WERI-Rb-1 (cell line): ENCODE results near the gene MRPS14.
A peak's percentile ranks its signal among the peaks of the same experiment; 100 is the strongest.

ENCODE experiments used
- DNase-seq: peaks from one replicate; pipeline ENCODE4 v3.0.0-alpha.2; 2020
- H3K27ac ChIP-seq: fragments of 250-450 bp; sonication (Bioruptor Pico); 2 replicates; pipeline ENCODE4 v1.5.1; 2020; ENCODE audit warnings: mild to moderate bottlenecking, moderate library complexity
- H3K27me3 ChIP-seq: fragments of 250-450 bp; sonication (Bioruptor Pico); 2 replicates; pipeline ENCODE4 v1.5.1; 2021; ENCODE audit warnings: mild to moderate bottlenecking, low read depth, moderate library complexity; ENCODE audit not compliant: insufficient read depth, severe bottlenecking
- H3K36me3 ChIP-seq: fragments of 250-450 bp; sonication (Bioruptor Pico); 2 replicates; pipeline ENCODE4 v1.5.1; 2020; ENCODE audit warnings: mild to moderate bottlenecking, moderate library complexity
- H3K4me3 ChIP-seq: 2 replicates; pipeline ENCODE4 v1.5.1; 2011; ENCODE audit warnings: low read depth, mild to moderate bottlenecking, control low read depth, low read length
- H3K9me3 ChIP-seq: fragments of 250-450 bp; sonication (Bioruptor Pico); 2 replicates; pipeline ENCODE4 v1.5.1; 2021; ENCODE audit warnings: mild to moderate bottlenecking, moderate library complexity; ENCODE audit not compliant: severe bottlenecking
- TF ChIP-seq, protein P1 (sequence below): IDR thresholded peaks from 2 replicates; pipeline ENCODE4 v1.5.1; 2011; ENCODE audit warnings: low read depth, mild to moderate bottlenecking, control low read depth, inconsistent platforms, low read length

MRPS14 gene

DNA sequence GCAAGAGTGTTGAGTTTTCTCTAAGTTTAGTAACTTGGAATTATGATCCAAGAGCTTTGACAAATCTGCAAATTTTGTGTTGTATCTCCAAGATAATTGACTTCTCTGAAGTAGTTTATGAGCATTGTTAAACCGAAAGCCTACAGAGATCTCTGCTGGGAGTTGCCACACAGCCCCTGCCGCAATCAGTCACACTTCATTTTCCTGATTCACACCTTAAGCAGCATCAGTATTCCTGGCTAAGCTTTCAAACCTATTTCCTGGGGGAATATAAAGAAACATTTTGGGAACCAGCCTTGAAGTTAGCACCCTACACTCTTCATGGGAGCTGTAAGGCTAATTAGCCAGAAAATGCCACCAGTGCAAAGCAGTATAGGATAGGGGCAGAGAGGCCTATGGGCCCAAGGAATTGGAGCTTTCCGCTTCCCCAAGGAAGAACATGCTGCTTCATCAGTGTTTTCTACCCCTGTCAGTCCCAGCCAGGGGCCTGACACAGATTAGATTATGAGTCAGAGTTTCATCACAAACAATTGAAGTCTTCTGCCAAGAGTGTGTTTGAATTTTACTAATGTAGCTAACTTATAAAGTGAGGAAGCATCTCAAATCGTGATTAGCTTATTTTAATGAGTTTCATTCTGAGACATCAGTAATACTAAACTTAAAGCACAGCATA, 46.7 kb downstream of the MRPS14 start:
- Histone ChIP-seq H3K36me3 (no peaks in the 10 kb centered on the region), H3K4me3 (no peak overlapping the region), H3K9me3 (no peaks in the 10 kb centered on the region), H3K27ac (no peak overlapping the region), H3K27me3 (no peaks in the 10 kb centered on the region)
- TF ChIP-seq, protein P1, sequence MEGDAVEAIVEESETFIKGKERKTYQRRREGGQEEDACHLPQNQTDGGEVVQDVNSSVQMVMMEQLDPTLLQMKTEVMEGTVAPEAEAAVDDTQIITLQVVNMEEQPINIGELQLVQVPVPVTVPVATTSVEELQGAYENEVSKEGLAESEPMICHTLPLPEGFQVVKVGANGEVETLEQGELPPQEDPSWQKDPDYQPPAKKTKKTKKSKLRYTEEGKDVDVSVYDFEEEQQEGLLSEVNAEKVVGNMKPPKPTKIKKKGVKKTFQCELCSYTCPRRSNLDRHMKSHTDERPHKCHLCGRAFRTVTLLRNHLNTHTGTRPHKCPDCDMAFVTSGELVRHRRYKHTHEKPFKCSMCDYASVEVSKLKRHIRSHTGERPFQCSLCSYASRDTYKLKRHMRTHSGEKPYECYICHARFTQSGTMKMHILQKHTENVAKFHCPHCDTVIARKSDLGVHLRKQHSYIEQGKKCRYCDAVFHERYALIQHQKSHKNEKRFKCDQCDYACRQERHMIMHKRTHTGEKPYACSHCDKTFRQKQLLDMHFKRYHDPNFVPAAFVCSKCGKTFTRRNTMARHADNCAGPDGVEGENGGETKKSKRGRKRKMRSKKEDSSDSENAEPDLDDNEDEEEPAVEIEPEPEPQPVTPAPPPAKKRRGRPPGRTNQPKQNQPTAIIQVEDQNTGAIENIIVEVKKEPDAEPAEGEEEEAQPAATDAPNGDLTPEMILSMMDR: no peak
- DNase-seq: no peak

DNA sequence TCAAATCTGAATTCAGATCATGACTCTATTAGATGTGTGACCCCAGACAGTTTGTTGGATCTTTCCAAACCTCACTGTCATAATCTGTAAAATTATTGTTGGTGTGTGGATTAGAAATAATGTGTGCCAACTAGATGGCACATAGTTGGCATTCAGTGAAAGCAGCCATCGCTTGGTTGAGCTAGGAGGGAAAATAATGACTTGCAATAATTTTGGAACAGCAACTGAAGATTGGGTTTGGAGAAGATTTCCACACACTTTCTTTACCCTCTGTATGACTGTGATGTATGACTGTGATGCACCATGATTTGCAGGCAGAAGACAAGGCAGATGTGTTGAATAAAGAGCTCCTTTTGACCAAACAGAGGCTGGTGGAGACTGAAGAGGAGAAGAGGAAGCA, 47.5 kb downstream of the MRPS14 start:
- H3K36me3 ChIP-seq: no peaks in the 10 kb centered on the region
- no peaks in the 10 kb centered on the region for H3K9me3 ChIP-seq
- TF ChIP-seq, protein P1: no peak

DNA sequence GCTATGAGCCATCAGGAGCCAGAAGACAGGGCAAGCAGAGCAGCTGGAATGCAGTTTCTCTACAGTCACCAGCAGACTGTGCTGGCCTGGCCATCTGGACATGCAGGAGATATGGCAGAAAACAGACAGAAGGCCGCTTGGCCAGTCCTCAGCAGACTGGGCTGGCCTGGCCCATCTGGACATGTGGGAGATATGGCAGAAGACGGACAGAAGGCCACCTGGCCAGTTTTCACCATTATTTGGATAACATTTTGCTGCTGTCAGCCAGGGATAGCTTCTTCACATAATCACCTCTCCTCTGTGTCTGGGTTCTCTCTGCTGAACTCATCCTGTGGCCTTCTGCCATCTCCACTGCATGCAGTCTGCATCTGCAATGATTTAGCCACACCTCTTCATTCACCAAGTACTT, 48.5 kb downstream of the MRPS14 start:
- Histone ChIP-seq H3K9me3 (no peaks in the 10 kb centered on the region), H3K27ac (peak overlapping the region; percentile 69), H3K4me3 (no peak overlapping the region), H3K36me3 (no peaks in the 10 kb centered on the region), H3K27me3 (no peaks in the 10 kb centered on the region)
- TF ChIP-seq, protein P1: no peak
- peak; percentile 89 for DNase-seq

More for the DNA sequence above, 47.5 kb downstream of the MRPS14 start:
- no peaks in the 10 kb centered on the region for H3K27me3 ChIP-seq
- H3K27ac ChIP-seq: no peak overlapping the region; the same call in 1 of the 2 replicates
- no peak for DNase-seq
- no peak overlapping the region for H3K4me3 ChIP-seq

DNA sequence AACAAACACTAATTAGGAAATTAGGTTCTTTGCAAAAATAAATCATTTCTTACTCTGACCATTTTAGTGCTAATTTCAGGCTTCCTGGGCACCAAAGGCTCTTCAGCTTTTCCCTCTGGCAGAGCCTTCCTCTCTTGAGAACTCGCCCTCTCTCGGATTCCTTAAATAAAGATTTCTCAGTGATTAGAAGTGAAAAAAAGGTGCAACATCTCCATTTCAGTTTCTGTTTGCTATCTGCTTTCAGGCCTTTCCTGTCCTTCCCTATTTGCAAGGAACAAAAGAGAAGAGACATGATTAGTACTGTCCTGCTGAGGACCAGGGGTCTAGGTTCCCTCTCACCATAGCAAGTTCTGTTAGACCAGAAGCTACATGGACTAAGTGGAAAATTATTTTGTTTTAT, 51.3 kb downstream of the MRPS14 start:
- Histone ChIP-seq H3K27ac (no peak overlapping the region), H3K9me3 (no peaks in the 10 kb centered on the region), H3K4me3 (no peak overlapping the region), H3K36me3 (no peaks in the 10 kb centered on the region), H3K27me3 (no peaks in the 10 kb centered on the region)
- DNase-seq: no peak
- TF ChIP-seq, protein P1: no peak

DNA sequence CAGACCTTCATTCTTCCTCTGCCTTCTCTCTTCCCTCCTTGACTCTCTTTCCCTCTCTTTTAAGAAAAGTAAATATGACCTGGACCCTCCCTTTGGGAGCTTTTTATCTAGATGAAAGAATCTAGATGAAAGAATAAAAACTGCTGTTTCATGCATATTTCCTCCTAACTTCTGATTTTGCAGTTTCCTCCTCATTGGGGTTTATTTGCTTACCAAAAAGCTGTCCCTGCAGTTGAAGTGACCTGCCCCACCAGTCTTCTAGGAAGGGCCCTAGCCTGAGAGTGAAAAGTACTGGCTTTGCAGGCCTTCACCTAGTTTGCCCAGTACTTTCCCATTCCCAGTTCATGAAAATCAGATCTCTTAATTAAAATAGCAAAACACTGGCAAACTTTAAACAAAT, 51.8 kb downstream of the MRPS14 start:
- H3K36me3 ChIP-seq: no peaks in the 10 kb centered on the region
- H3K27me3 ChIP-seq: no peaks in the 10 kb centered on the region
- no peaks in the 10 kb centered on the region for H3K9me3 ChIP-seq
- DNase-seq: no peak
- no peak overlapping the region for H3K27ac ChIP-seq
- H3K4me3 ChIP-seq: no peak overlapping the region
- TF ChIP-seq, protein P1: no peak

DNA sequence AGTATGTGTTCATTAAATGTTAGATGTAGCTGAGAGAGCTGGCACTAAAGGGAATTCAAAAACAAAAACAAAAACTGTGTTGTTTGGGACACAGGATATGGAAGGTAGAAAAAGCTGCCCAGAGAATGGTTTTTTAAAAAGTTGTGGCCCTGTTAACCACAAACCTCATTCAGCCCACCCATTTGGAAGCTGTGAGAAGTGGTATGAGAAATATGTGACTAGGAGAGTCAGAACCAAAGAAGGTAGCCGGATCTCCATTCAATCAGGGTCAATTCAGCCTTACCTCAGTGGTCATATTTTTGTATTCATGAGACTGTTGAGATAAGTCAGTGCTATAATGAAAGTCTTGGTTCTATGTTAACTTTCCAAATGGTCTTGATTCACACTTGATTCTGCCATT, 53.2 kb downstream of the MRPS14 start:
- DNase-seq: no peak
- H3K9me3 ChIP-seq: no peaks in the 10 kb centered on the region

More for the DNA sequence above, 53.2 kb downstream of the MRPS14 start:
- no peak overlapping the region for H3K27ac ChIP-seq
- H3K27me3 ChIP-seq: no peaks in the 10 kb centered on the region
- TF ChIP-seq, protein P1: no peak
- H3K4me3 ChIP-seq: no peak overlapping the region
- H3K36me3 ChIP-seq: no peaks in the 10 kb centered on the region
